IMR-90 (cell line): ENCODE measurements around the gene IGF1R. TPM values are rescaled to one million over a fixed set of nuclear protein-coding genes. Genes with fewer than 3 reads are reported as not detected.

Source experiments
- ATAC-seq: fragments of 200-7000 bp; cut with Tn5 transposase; 2 replicates; pipeline ENCODE4 v1.9.1; 2020; ENCODE audit warnings: low read depth, mild to moderate bottlenecking, moderate library complexity
- BruUV-seq: library from RNA; stranded (reverse); fragments of 400-500 nt; replicated peaks from 2 replicates; lab custom pipeline; 2021; lab: Mats Ljungman, UMichigan
- CTCF ChIA-PET: fragments of 300-600 bp; formaldehyde crosslinking; extraction: SDS; loops from one replicate; lab custom pipeline; 2021; ENCODE audit warnings: antibody characterized with exemption; lab: Yijun Ruan, JAX
- POLR2A ChIA-PET: fragments of 300-600 bp; sonication (Branson Sonifier 250); formaldehyde crosslinking; loops from one replicate; lab custom pipeline; 2022; ENCODE audit warnings: antibody characterized with exemption; ENCODE audit not compliant: unreplicated experiment; lab: Charles Lee
- DNase-seq: peaks from one replicate; pipeline ENCODE4 v3.0.0; 2013
- H2AFZ ChIP-seq: replicated peaks from 2 replicates; pipeline ENCODE3; 2013; ENCODE audit warnings: low read length, mild to moderate bottlenecking; ENCODE audit not compliant: poor library complexity
- H2AK5ac ChIP-seq: 2 replicates; pipeline ENCODE4 v1.6.1; 2013; ENCODE audit warnings: low read depth, low read length, inconsistent platforms
- H2AK9ac ChIP-seq: replicated peaks from 2 replicates; pipeline ENCODE3; 2013; ENCODE audit warnings: mild to moderate bottlenecking, low read depth, low read length, moderate library complexity; ENCODE audit not compliant: poor library complexity
- H2BK120ac ChIP-seq: 2 replicates; pipeline ENCODE4 v1.6.1; 2013; ENCODE audit warnings: low read depth, low read length, inconsistent platforms
- H2BK15ac ChIP-seq: 3 replicates; pipeline ENCODE4 v1.6.1; 2013; ENCODE audit warnings: low read depth, low read length, inconsistent platforms
- H2BK20ac ChIP-seq: 2 replicates; pipeline ENCODE4 v1.6.1; 2013; ENCODE audit warnings: low read depth, mild to moderate bottlenecking, inconsistent platforms, low read length, moderate library complexity
- H2BK5ac ChIP-seq: 2 replicates; pipeline ENCODE4 v1.6.1; 2013; ENCODE audit warnings: mild to moderate bottlenecking, low read depth, low read length, inconsistent platforms; ENCODE audit not compliant: poor library complexity, severe bottlenecking
- H3K14ac ChIP-seq: replicated peaks from 2 replicates; pipeline ENCODE4 v1.6.1; 2013; ENCODE audit warnings: low read depth, low read length, inconsistent platforms
- H3K18ac ChIP-seq: 2 replicates; pipeline ENCODE4 v1.6.1; 2013; ENCODE audit warnings: low read depth, low read length, control low read depth
- H3K23ac ChIP-seq: 2 replicates; pipeline ENCODE4 v1.6.1; 2013; ENCODE audit warnings: low read depth, low read length, inconsistent platforms
- H3K27ac ChIP-seq: 2 replicates; pipeline ENCODE4 v1.5.1; 2013; ENCODE audit warnings: mild to moderate bottlenecking, control low read depth, low read length; ENCODE audit not compliant: insufficient read depth
- H3K27me3 ChIP-seq: 2 replicates; pipeline ENCODE4 v1.6.1; 2013; ENCODE audit warnings: low read length; ENCODE audit not compliant: control insufficient read depth, insufficient read depth
- H3K36me3 ChIP-seq: 2 replicates; pipeline ENCODE4 v1.6.1; 2013; ENCODE audit warnings: low read length, mixed read lengths; ENCODE audit not compliant: control insufficient read depth, insufficient read depth
- H3K4ac ChIP-seq: 2 replicates; pipeline ENCODE4 v1.6.1; 2013; ENCODE audit warnings: low read depth, low read length, inconsistent platforms
- H3K4me1 ChIP-seq: 2 replicates; pipeline ENCODE4 v1.6.1; 2013; ENCODE audit warnings: low read length, mixed read lengths; ENCODE audit not compliant: control insufficient read depth, insufficient read depth
- H3K4me2 ChIP-seq: 2 replicates; pipeline ENCODE4 v1.6.1; 2013; ENCODE audit warnings: low read depth, mild to moderate bottlenecking, control low read depth, low read length, moderate library complexity
- H3K4me3 ChIP-seq: 2 replicates; pipeline ENCODE4 v1.5.1; 2013; ENCODE audit warnings: low read depth, mild to moderate bottlenecking, control low read depth, low read length, moderate library complexity; ENCODE audit not compliant: insufficient read depth
- H3K56ac ChIP-seq: 2 replicates; pipeline ENCODE4 v1.6.1; 2013; ENCODE audit warnings: low read length, inconsistent platforms; ENCODE audit not compliant: insufficient read depth; ENCODE audit errors: extremely low read depth
- H3K79me1 ChIP-seq, 2 experiments: 2 replicates each; pipeline ENCODE4 v1.6.1; 2013; ENCODE audit warnings: low read length in 2 of 2, inconsistent platforms in 1 of 2, low read depth in 1 of 2
- H3K9ac ChIP-seq: 2 replicates; pipeline ENCODE4 v1.6.1; 2013; ENCODE audit warnings: low read depth, low read length, control low read depth
- H3K9me1 ChIP-seq: 2 replicates; pipeline ENCODE4 v1.6.1; 2013; ENCODE audit warnings: low read length, inconsistent platforms; ENCODE audit not compliant: insufficient read depth
- H3K9me3 ChIP-seq: 2 replicates; pipeline ENCODE4 v1.6.1; 2013; ENCODE audit warnings: low read length; ENCODE audit not compliant: control insufficient read depth, insufficient read depth
- H4K20me1 ChIP-seq: 2 replicates; pipeline ENCODE4 v1.6.1; 2013; ENCODE audit warnings: low read length, inconsistent platforms; ENCODE audit not compliant: insufficient read depth
- H4K5ac ChIP-seq: 2 replicates; pipeline ENCODE4 v1.6.1; 2013; ENCODE audit warnings: mild to moderate bottlenecking, low read depth, low read length, control low read depth
- H4K8ac ChIP-seq, 2 experiments: 2 replicates each; pipeline ENCODE4 v1.6.1; 2013; ENCODE audit warnings: low read depth in 2 of 2, low read length in 2 of 2, control low read depth in 1 of 2, inconsistent platforms in 1 of 2
- H4K91ac ChIP-seq: 2 replicates; pipeline ENCODE4 v1.6.1; 2013; ENCODE audit warnings: low read depth, low read length, inconsistent platforms; ENCODE audit not compliant: insufficient read depth
- CEBPB ChIP-seq: IDR thresholded peaks from 2 replicates; pipeline ENCODE4 v1.6.1; 2012; ENCODE audit warnings: low read depth, low read length, improper control_type of control experiment
- CHD1 ChIP-seq: IDR thresholded peaks from 2 replicates; pipeline ENCODE4 v1.6.1; 2012; ENCODE audit warnings: low read depth, low read length, improper control_type of control experiment
- MAFK ChIP-seq: IDR thresholded peaks from 2 replicates; pipeline ENCODE4 v1.6.1; 2012; ENCODE audit warnings: low read depth, low read length, improper control_type of control experiment
- MAZ ChIP-seq: IDR thresholded peaks from 2 replicates; pipeline ENCODE4 v1.6.1; 2012; ENCODE audit warnings: low read depth, mild to moderate bottlenecking, low read length, improper control_type of control experiment, moderate library complexity, borderline replicate concordance
- MXI1 ChIP-seq: IDR thresholded peaks from 2 replicates; pipeline ENCODE4 v1.6.1; 2012; ENCODE audit warnings: low read depth, mild to moderate bottlenecking, low read length, moderate library complexity, borderline replicate concordance
- NFE2L2 ChIP-seq: fragments of 150-350 bp; IDR thresholded peaks from 2 replicates; pipeline ENCODE4 v1.6.1; 2016; ENCODE audit warnings: low read depth, mild to moderate bottlenecking, low read length
- POLR2A ChIP-seq: IDR thresholded peaks from 2 replicates; pipeline ENCODE4 v1.6.1; 2012; ENCODE audit warnings: mild to moderate bottlenecking, low read depth, low read length
- RAD21 ChIP-seq: IDR thresholded peaks from 2 replicates; pipeline ENCODE4 v1.6.1; 2012; ENCODE audit warnings: low read length, improper control_type of control experiment
- RFX5 ChIP-seq: IDR thresholded peaks from 2 replicates; pipeline ENCODE4 v1.8.0; 2012; ENCODE audit warnings: low read depth, mild to moderate bottlenecking, low read length, moderate library complexity
- SMC3 ChIP-seq: fragments of 150-350 bp; IDR thresholded peaks from 2 replicates; pipeline ENCODE4 v1.6.1; 2016; ENCODE audit warnings: low read depth, mild to moderate bottlenecking, antibody characterized with exemption, low read length, moderate library complexity
- USF2 ChIP-seq: fragments of 150-350 bp; IDR thresholded peaks from 2 replicates; pipeline ENCODE4 v1.6.1; 2017; ENCODE audit warnings: mild to moderate bottlenecking, antibody characterized with exemption, low read length, low read depth
- WGBS, 2 experiments: methylation state at CpG; one replicate each; pipeline versions ENCODE4 v1.1.5 to v1.1.7; 2013; ENCODE audit warnings: missing lambda C conversion rate in 2 of 2; ENCODE audit not compliant: insufficient read length in 1 of 2; ENCODE audit errors: extremely low coverage in 2 of 2; 5-methylcytosine and 5-hydroxymethylcytosine counted together
- dilution Hi-C: fragments of 300-500 bp; cut with HindIII; formaldehyde crosslinking; loops from one replicate; pipeline ENCODE4 v1.14.3; 2018; ENCODE audit warnings: low sequenced_read_pairs; ENCODE audit not compliant: unreplicated experiment
- in situ Hi-C: fragments of 300-500 bp; cut with MboI; formaldehyde crosslinking; loops from 3 replicates; pipeline ENCODE4 v1.14.3; 2019; ENCODE audit warnings: low sequenced_read_pairs, inconsistent platforms, mixed read lengths
- intact Hi-C: fragments of 100-400 bp; cut with micrococcal nuclease; formaldehyde crosslinking; loops from 2 replicates; pipeline ENCODE4 v1.10.0; 2022
- polyA plus RNA-seq, 3 experiments: library from polyadenylated mRNA; depleted of rRNA; stranded (reverse); fragments of >200 nt; gene quantifications; 2 replicates each; pipeline ENCODE4 v1.2.3, GENCODE V29; 2012; ENCODE audit warnings: low replicate concordance in 1 of 3
- total RNA-seq: library from RNA; depleted of rRNA; stranded (reverse); fragments of >200 nt; gene quantifications from 2 replicates; pipeline ENCODE4 v1.2.3, GENCODE V29; 2012

The IGF1R gene
- total and polyA plus RNA-seq, 2 of the 4 experiments (the other 2 are of a cell fraction), result 24.0 to 24.9 TPM

- Histone ChIP-seq H3K18ac (no peak overlapping the region), H4K8ac (no peak overlapping the region), H2AK9ac (no peak overlapping the region), H3K23ac (no peak overlapping the region), H3K14ac (no peak overlapping the region), H2BK20ac (no peak overlapping the region), H3K27ac (no peak overlapping the region), H3K4me1 (peaks cover 4% of the 10 kb centered on the region), H3K9ac (no peak overlapping the region), H2AFZ (no peak overlapping the region), H4K91ac (no peak overlapping the region), H2BK120ac (no peak overlapping the region), H3K36me3 (no peaks in the 10 kb centered on the region), H3K27me3 (0 out of 2 replicates have a peak, but pooled peaks cover 6% of the 10 kb centered on the region), H2AK5ac (no peak overlapping the region), H3K9me3 (no peaks in the 10 kb centered on the region), H4K20me1 (no peaks in the 10 kb centered on the region), H3K79me1 (no peaks in the 10 kb centered on the region), H4K5ac (no peak overlapping the region), H2BK15ac (no peak overlapping the region; the same call in 2 of the 3 replicates), H3K4me3 (no peak overlapping the region), H3K4ac (no peak overlapping the region), H2BK5ac (no peak overlapping the region), H3K9me1 (peaks cover 5% of the 10 kb centered on the region; the same call in 1 of the 2 replicates), H3K4me2 (no peak overlapping the region), H3K56ac (no peak overlapping the region)
- ChIA-PET POLR2A (no interaction called here), CTCF (interaction anchor here (0.6 kb wide), 1 partner anchor 378 kb away, joined by 3 read pairs; no protein-coding TSS in a partner anchor)
- DNase-seq (no peak), ATAC-seq (no peak)
- in situ Hi-C loops, result no loop called here
- intact Hi-C loops, result no loop called here
- dilution Hi-C loops, result no loop called here
- TF ChIP-seq POLR2A (no peak), MAFK (no peak), USF2 (no peak), CHD1 (no peak), RAD21 (no peak), NFE2L2 (no peak), SMC3 (no peak), MAZ (no peak), CEBPB (no peak), MXI1 (no peak), RFX5 (no peak)
- no TSS peak for BruUV-seq
- 94% methylated on average over 8 of the region's 17 CpGs; no CpG with 5 or more reads in 1 of the 2 experiments for WGBS, 2 experiments
Measured at GRCh38 chr15:99006904-99007495, 358.7 kb downstream of the IGF1R start.
